HepG2 (cell line): Measurements from ENCODE around the gene SLC25A1. TPM values are rescaled to one million over a fixed set of nuclear protein-coding genes. Genes with fewer than 3 reads are reported as not detected.

ENCODE experiments used
- ATAC-seq: fragments of 200-7000 bp; cut with Tn5 transposase; 3 replicates; pipeline ENCODE4 v1.9.1; 2020; ENCODE audit warnings: mild to moderate bottlenecking, moderate library complexity
- BruUV-seq: library from RNA; stranded (reverse); fragments of 400-500 nt; replicated peaks from 2 replicates; lab custom pipeline; 2021; lab: Mats Ljungman, UMichigan
- CTCF ChIA-PET: fragments of 300-600 bp; formaldehyde crosslinking; extraction: SDS; loops from one replicate; lab custom pipeline; 2021; ENCODE audit warnings: low total read pairs, inconsistent platforms, low intra/inter-chr PET ratio; lab: Yijun Ruan, JAX
- POLR2A ChIA-PET: fragments of 350-600 bp; sonication (Branson Sonifier 250); formaldehyde crosslinking; loops from one replicate; lab custom pipeline; 2020; ENCODE audit warnings: antibody characterized with exemption, inconsistent platforms; lab: Yijun Ruan, JAX
- DNase-seq: peaks from one replicate; pipeline ENCODE4 v3.0.0-alpha.2; 2015; ENCODE audit warnings: low spot score
- FAIRE-seq: peaks from 3 replicates; lab custom pipeline; 2011; peaks lifted over from hg19 to GRCh38; lab: Jason Lieb, UNC
- H2AFZ ChIP-seq: one replicate; pipeline ENCODE4 v1.6.1; 2011; ENCODE audit warnings: low read length, inconsistent platforms
- H3K27ac ChIP-seq: fragments of 300-600 bp; 3 replicates; pipeline ENCODE4 v1.8.0; 2011; ENCODE audit warnings: mixed run types, mild to moderate bottlenecking, mixed read lengths, low read length, inconsistent platforms; ENCODE audit not compliant: insufficient read depth; ENCODE audit errors: extremely low read length
- H3K27me3 ChIP-seq, 2 experiments: fragments of 200-600 bp in 1 of 2; 2 replicates in 1 of 2; 3 replicates in 1 of 2; pipeline versions ENCODE4 v1.6.0 to v1.8.0; 2011; ENCODE audit warnings: low read length in 2 of 2, mild to moderate bottlenecking in 2 of 2, moderate library complexity in 2 of 2, inconsistent platforms in 1 of 2; ENCODE audit not compliant: insufficient read depth in 2 of 2, control insufficient read depth in 1 of 2
- H3K36me3 ChIP-seq, 2 experiments: fragments of 200-600 bp in 1 of 2; replicated peaks in 1 of 2; 2 replicates in 1 of 2; 3 replicates in 1 of 2; pipeline versions ENCODE4 v1.5.1 to v1.8.0; 2011; ENCODE audit warnings: low read length in 2 of 2, inconsistent platforms in 1 of 2; ENCODE audit not compliant: insufficient read depth in 2 of 2, control insufficient read depth in 1 of 2
- H3K4me1 ChIP-seq: 2 replicates; pipeline ENCODE4 v1.5.1; 2012; ENCODE audit warnings: low read length, inconsistent platforms; ENCODE audit not compliant: insufficient read depth
- H3K4me2 ChIP-seq: 2 replicates; pipeline ENCODE4 v1.6.0; 2011; ENCODE audit warnings: low read depth, low read length, inconsistent platforms
- H3K4me3 ChIP-seq, 3 experiments: fragments of 200-600 bp in 1 of 3; sonication (generic), shearing (Covaris generic) in 1 of 3; replicated peaks in 1 of 3; 2 replicates each; pipeline ENCODE4 v1.5.1; 2011 to 2016; ENCODE audit warnings: low read length in 3 of 3, inconsistent platforms in 2 of 3, low read depth in 2 of 3, mild to moderate bottlenecking in 2 of 3, control low read depth in 1 of 3, mixed read lengths in 1 of 3; ENCODE audit not compliant: insufficient read depth in 1 of 3
- H3K79me2 ChIP-seq: one replicate; pipeline ENCODE4 v1.6.1; 2011; ENCODE audit warnings: low read length, inconsistent platforms; ENCODE audit not compliant: insufficient read depth
- H3K9ac ChIP-seq: 2 replicates; pipeline ENCODE4 v1.6.0; 2011; ENCODE audit warnings: mild to moderate bottlenecking, low read depth, low read length, inconsistent platforms; ENCODE audit not compliant: insufficient read depth
- H3K9me3 ChIP-seq: 2 replicates; pipeline ENCODE4 v1.5.1; 2012; ENCODE audit warnings: mild to moderate bottlenecking, low read length
- H4K20me1 ChIP-seq: 2 replicates; pipeline ENCODE4 v1.6.0; 2011; ENCODE audit warnings: inconsistent platforms, mild to moderate bottlenecking, low read length, moderate library complexity; ENCODE audit not compliant: insufficient read depth
- FIP1L1 ChIP-seq: fragments of 200-400 bp; formaldehyde crosslinking; IDR thresholded peaks from 2 replicates; pipeline ENCODE4 v1.6.1; 2018; ENCODE audit warnings: low read depth, mild to moderate bottlenecking, low read length, moderate library complexity, borderline replicate concordance; ENCODE audit not compliant: insufficient read depth
- HIVEP1 ChIP-seq: sonication (generic); formaldehyde crosslinking; IDR thresholded peaks from 2 replicates; pipeline ENCODE4 v1.4.0; 2020; ENCODE audit warnings: mild to moderate bottlenecking, missing genetic modification reagents
- RFX1 ChIP-seq: fragments of 450-650 bp; IDR thresholded peaks from 2 replicates; pipeline ENCODE4 v1.6.1; 2017
- SIN3B ChIP-seq: fragments of 150-350 bp; IDR thresholded peaks from 2 replicates; pipeline ENCODE4 v1.6.1; 2014; ENCODE audit warnings: low read length
- SKI ChIP-seq: fragments of 450-650 bp; IDR thresholded peaks from one replicate; pipeline ENCODE4 v1.6.1; 2018; ENCODE audit warnings: mild to moderate bottlenecking; ENCODE audit not compliant: partially characterized antibody
- U2AF2 ChIP-seq: fragments of 200-400 bp; formaldehyde crosslinking; IDR thresholded peaks from 2 replicates; pipeline ENCODE4 v1.6.1; 2017; ENCODE audit warnings: low read depth, mild to moderate bottlenecking, low read length
- ZNF235 ChIP-seq: sonication (generic); formaldehyde crosslinking; IDR thresholded peaks from 2 replicates; pipeline ENCODE4 v1.8.1; 2023; ENCODE audit warnings: mild to moderate bottlenecking, missing genetic modification reagents, borderline replicate concordance
- WGBS: methylation state at CpG from one replicate; pipeline ENCODE4 v1.1.6; 2017; ENCODE audit warnings: low lambda C conversion rate; 5-methylcytosine and 5-hydroxymethylcytosine counted together
- in situ Hi-C: cut with HindIII; loops from 2 replicates; pipeline ENCODE4 v1.10.0; 2017; ENCODE audit warnings: low pct_unique_long_range_greater_than_20kb; ENCODE audit not compliant: extremely low pct_ligation_motif_present
- intact Hi-C: fragments of 100-400 bp; cut with micrococcal nuclease; formaldehyde crosslinking; loops from one replicate; pipeline ENCODE4 v1.10.0; 2022; ENCODE audit not compliant: unreplicated experiment
- polyA plus RNA-seq, 8 experiments: library from polyadenylated mRNA; depleted of rRNA in 3 of 8; stranded (reverse) in 7 of 8; unstranded in 1 of 8; fragments of >200 nt; fragmentation: Illumina TruSeq in 4 of 8; extraction: Trizol in 4 of 8; gene quantifications; 2 replicates each; pipeline versions ENCODE4 v1.2.1 to v1.2.3, GENCODE V29; 2011 to 2016; ENCODE audit warnings: low read depth in 4 of 8, missing spikeins in 1 of 8, mixed read lengths in 1 of 8; ENCODE audit not compliant: insufficient read depth in 1 of 8
- total RNA-seq, 5 experiments: library from RNA; depleted of rRNA; stranded (reverse); fragments of >200 nt; fragmentation: Illumina TruSeq; extraction: Trizol; gene quantifications; 2 replicates each; pipeline ENCODE4 v1.2.3, GENCODE V29; 2016; ENCODE audit warnings: low read depth in 1 of 5
- TF ChIP-seq, protein P1 (sequence below): sonication (generic); formaldehyde crosslinking; IDR thresholded peaks from 2 replicates; pipeline ENCODE4 v1.8.0; 2023; ENCODE audit warnings: mild to moderate bottlenecking, missing genetic modification reagents
- TF ChIP-seq, protein P2 (sequence below): sonication (generic); formaldehyde crosslinking; IDR thresholded peaks from 2 replicates; pipeline ENCODE4 v1.4.0; 2020; ENCODE audit warnings: missing genetic modification reagents
- TF ChIP-seq, protein P3 (sequence below): sonication (generic); formaldehyde crosslinking; IDR thresholded peaks from 2 replicates; pipeline ENCODE4 v1.8.0; 2022; ENCODE audit warnings: missing genetic modification reagents, mild to moderate bottlenecking, borderline replicate concordance
- TF ChIP-seq, protein P4 (sequence below): sonication (generic); formaldehyde crosslinking; IDR thresholded peaks from 2 replicates; pipeline ENCODE4 v1.4.0; 2020; ENCODE audit warnings: missing genetic modification reagents
- TF ChIP-seq, protein P5 (sequence below): sonication (generic); formaldehyde crosslinking; IDR thresholded peaks from 2 replicates; pipeline ENCODE4 v1.5.0; 2020; ENCODE audit warnings: mild to moderate bottlenecking, missing genetic modification reagents
- TF ChIP-seq, protein P6 (sequence below): IDR thresholded peaks from 2 replicates; pipeline ENCODE4 v1.6.1; 2016; ENCODE audit warnings: missing genetic modification reagents, missing compliant biosample characterization
- TF ChIP-seq, protein P7 (sequence below): IDR thresholded peaks from 2 replicates; pipeline ENCODE4 v1.6.1; 2016; ENCODE audit warnings: mild to moderate bottlenecking, missing biosample characterization, missing genetic modification reagents
- TF ChIP-seq, protein P8 (sequence below): sonication (generic); formaldehyde crosslinking; IDR thresholded peaks from 2 replicates; pipeline ENCODE4 v1.8.1; 2023; ENCODE audit warnings: mild to moderate bottlenecking, missing genetic modification reagents

SLC25A1 gene
- total and polyA plus RNA-seq, 2 of the 13 experiments (the other 11 are each of a cell fraction or from before 2014, with no cell fraction given), result 49.4 to 161 TPM

DNA sequence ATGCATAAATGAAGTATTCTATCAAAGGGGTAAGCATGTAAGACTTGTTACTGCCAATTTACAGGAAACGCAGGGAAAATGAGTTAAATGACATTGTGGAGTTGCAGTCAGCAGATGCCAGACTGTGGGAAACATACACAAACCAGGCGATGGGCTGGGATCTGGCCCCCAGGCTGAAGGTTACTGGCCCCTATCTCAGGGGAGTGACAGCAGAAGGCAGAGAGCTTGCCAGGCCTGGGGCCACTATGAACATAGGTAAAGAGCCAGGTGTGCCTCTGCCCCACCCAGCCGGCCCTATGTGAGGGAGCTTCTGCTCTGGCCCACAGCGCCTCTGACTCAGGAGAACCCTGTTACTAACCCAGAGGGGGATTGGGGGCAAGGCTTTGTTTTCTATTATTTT is 26.1 kb upstream of the SLC25A1 start:
- Histone ChIP-seq H3K36me3 (0 out of 5 replicates have a peak, but pooled peaks cover 0 to 7% of the 10 kb centered on the region in 2 experiments), H3K9me3 (no peaks in the 10 kb centered on the region), H4K20me1 (no peaks in the 10 kb centered on the region), H3K9ac (no peak overlapping the region), H3K79me2 (no peaks in the 10 kb centered on the region), H3K27me3 (no peaks in the 10 kb centered on the region), H2AFZ (no peak overlapping the region), H3K27ac (no peak overlapping the region), H3K4me1 (no peaks in the 10 kb centered on the region), H3K4me2 (no peak overlapping the region), H3K4me3 (no peak overlapping the region)
- ChIA-PET POLR2A (interaction anchor here (1.0 kb wide), 1 partner anchor 26 kb away, joined by 3 read pairs; the partner anchor contains the start of gene SLC25A1), CTCF (no interaction called here)
- no TSS peak for BruUV-seq
- intact Hi-C loops (no loop called here), in situ Hi-C loops (loop anchor here (10.0 kb wide), 1 partner anchor 60 kb away; no protein-coding TSS in a partner anchor)
- 97% methylated on average over 4 of the region's 4 CpGs for WGBS
- no peak for ATAC-seq
- no peak for FAIRE-seq
- DNase-seq, result no peak
- TF ChIP-seq FIP1L1, result no peak
- TF ChIP-seq, protein P1, sequence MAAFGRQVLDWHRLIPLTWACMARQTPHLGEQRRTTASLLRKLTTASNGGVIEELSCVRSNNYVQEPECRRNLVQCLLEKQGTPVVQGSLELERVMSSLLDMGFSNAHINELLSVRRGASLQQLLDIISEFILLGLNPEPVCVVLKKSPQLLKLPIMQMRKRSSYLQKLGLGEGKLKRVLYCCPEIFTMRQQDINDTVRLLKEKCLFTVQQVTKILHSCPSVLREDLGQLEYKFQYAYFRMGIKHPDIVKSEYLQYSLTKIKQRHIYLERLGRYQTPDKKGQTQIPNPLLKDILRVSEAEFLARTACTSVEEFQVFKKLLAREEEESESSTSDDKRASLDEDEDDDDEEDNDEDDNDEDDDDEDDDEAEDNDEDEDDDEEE (CRISPR knock-in tag), result no peak
- no peak for TF ChIP-seq HIVEP1 (CRISPR knock-in tag)
- TF ChIP-seq, protein P2, sequence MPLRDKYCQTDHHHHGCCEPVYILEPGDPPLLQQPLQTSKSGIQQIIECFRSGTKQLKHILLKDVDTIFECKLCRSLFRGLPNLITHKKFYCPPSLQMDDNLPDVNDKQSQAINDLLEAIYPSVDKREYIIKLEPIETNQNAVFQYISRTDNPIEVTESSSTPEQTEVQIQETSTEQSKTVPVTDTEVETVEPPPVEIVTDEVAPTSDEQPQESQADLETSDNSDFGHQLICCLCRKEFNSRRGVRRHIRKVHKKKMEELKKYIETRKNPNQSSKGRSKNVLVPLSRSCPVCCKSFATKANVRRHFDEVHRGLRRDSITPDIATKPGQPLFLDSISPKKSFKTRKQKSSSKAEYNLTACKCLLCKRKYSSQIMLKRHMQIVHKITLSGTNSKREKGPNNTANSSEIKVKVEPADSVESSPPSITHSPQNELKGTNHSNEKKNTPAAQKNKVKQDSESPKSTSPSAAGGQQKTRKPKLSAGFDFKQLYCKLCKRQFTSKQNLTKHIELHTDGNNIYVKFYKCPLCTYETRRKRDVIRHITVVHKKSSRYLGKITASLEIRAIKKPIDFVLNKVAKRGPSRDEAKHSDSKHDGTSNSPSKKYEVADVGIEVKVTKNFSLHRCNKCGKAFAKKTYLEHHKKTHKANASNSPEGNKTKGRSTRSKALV (CRISPR knock-in tag), result no peak
- TF ChIP-seq, protein P3, sequence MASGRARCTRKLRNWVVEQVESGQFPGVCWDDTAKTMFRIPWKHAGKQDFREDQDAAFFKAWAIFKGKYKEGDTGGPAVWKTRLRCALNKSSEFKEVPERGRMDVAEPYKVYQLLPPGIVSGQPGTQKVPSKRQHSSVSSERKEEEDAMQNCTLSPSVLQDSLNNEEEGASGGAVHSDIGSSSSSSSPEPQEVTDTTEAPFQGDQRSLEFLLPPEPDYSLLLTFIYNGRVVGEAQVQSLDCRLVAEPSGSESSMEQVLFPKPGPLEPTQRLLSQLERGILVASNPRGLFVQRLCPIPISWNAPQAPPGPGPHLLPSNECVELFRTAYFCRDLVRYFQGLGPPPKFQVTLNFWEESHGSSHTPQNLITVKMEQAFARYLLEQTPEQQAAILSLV (CRISPR knock-in tag), result no peak
- TF ChIP-seq, protein P4, sequence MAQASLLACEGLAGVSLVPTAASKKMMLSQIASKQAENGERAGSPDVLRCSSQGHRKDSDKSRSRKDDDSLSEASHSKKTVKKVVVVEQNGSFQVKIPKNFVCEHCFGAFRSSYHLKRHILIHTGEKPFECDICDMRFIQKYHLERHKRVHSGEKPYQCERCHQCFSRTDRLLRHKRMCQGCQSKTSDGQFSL (CRISPR knock-in tag), result no peak
- TF ChIP-seq, protein P5, sequence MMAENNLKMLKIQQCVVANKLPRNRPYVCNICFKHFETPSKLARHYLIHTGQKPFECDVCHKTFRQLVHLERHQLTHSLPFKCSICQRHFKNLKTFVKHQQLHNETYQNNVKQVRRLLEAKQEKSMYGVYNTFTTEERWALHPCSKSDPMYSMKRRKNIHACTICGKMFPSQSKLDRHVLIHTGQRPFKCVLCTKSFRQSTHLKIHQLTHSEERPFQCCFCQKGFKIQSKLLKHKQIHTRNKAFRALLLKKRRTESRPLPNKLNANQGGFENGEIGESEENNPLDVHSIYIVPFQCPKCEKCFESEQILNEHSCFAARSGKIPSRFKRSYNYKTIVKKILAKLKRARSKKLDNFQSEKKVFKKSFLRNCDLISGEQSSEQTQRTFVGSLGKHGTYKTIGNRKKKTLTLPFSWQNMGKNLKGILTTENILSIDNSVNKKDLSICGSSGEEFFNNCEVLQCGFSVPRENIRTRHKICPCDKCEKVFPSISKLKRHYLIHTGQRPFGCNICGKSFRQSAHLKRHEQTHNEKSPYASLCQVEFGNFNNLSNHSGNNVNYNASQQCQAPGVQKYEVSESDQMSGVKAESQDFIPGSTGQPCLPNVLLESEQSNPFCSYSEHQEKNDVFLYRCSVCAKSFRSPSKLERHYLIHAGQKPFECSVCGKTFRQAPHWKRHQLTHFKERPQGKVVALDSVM (CRISPR knock-in tag), result no peak
- TF ChIP-seq SIN3B, result no peak
- TF ChIP-seq RFX1, result no peak
- no peak for TF ChIP-seq U2AF2
- TF ChIP-seq, protein P6, sequence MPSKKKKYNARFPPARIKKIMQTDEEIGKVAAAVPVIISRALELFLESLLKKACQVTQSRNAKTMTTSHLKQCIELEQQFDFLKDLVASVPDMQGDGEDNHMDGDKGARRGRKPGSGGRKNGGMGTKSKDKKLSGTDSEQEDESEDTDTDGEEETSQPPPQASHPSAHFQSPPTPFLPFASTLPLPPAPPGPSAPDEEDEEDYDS (CRISPR knock-in tag), result no peak
- TF ChIP-seq, protein P7, sequence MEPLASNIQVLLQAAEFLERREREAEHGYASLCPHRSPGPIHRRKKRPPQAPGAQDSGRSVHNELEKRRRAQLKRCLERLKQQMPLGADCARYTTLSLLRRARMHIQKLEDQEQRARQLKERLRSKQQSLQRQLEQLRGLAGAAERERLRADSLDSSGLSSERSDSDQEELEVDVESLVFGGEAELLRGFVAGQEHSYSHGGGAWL (CRISPR knock-in tag), result no peak
- TF ChIP-seq SKI, result no peak
- TF ChIP-seq, protein P8, sequence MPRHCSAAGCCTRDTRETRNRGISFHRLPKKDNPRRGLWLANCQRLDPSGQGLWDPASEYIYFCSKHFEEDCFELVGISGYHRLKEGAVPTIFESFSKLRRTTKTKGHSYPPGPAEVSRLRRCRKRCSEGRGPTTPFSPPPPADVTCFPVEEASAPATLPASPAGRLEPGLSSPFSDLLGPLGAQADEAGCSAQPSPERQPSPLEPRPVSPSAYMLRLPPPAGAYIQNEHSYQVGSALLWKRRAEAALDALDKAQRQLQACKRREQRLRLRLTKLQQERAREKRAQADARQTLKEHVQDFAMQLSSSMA (CRISPR knock-in tag), result no peak
- TF ChIP-seq ZNF235 (CRISPR knock-in tag), result no peak
